Measurements from ENCODE around the gene JUNB. TPM values are rescaled to one million over a fixed set of nuclear protein-coding genes. Genes with fewer than 3 reads are reported as not detected.
A peak's percentile ranks its signal among the peaks of the same experiment; 100 is the strongest.

Gene JUNB
- total and polyA plus RNA-seq, 10 donors, result 57.5 to 363 (median 169) TPM

GRCh38 chr19:12772323-12772722 lies 19.0 kb upstream of the JUNB start:
- TF ChIP-seq POLR2A (IDR thresholded peaks at IDR 0.05), result no peak
- no peak for TF ChIP-seq CTCF (IDR thresholded peaks at IDR 0.05 in 8 of 11, conservative IDR thresholded peaks at IDR 0.05 in 3 of 11)
- TF ChIP-seq POLR2AphosphoS5 (IDR thresholded peaks at IDR 0.05), result no peak

GRCh38 chr19:12773571-12773970 lies 17.7 kb upstream of the JUNB start:
- no peaks in the 10 kb centered on the region for H3K27me3 ChIP-seq (replicated peaks in 1 of 7)
- no peak for DNase-seq
- peaks cover 0 to 11% (median 0%) of the 10 kb centered on the region in 6 donors for H3K36me3 ChIP-seq
- H3K4me3 ChIP-seq, result no peak overlapping the region
- no peak overlapping the region for H3K27ac ChIP-seq
- intact Hi-C loops (cut with DNase I; ENCODE audit: low total_unique reads), result loop anchor here (5.0 kb wide), 1 partner anchor 34 kb away; the partner anchor contains the start of gene RNASEH2A
- no peaks in the 10 kb centered on the region for H3K9me3 ChIP-seq
- no peak for TF ChIP-seq POLR2A (IDR thresholded peaks at IDR 0.05)
- TF ChIP-seq CTCF (IDR thresholded peaks at IDR 0.05 in 8 of 11, conservative IDR thresholded peaks at IDR 0.05 in 3 of 11), result peak in 1 of 11 experiments; percentile 17
- H3K4me1 ChIP-seq, result peaks cover 13 to 35% (median 30%) of the 10 kb centered on the region in 6 donors
- 89 to 94% (median 90%) methylated on average over 2 of the region's 2 CpGs for WGBS, 5 donors

More at GRCh38 chr19:12772323-12772722, 19.0 kb upstream of the JUNB start:
- 84 to 91% (median 85%) methylated on average over 3 to 4 of the region's 4 CpGs for WGBS, 5 donors
- no peaks in the 10 kb centered on the region for H3K27me3 ChIP-seq (replicated peaks in 1 of 7)
- no peak overlapping the region for H3K27ac ChIP-seq
- no peaks in the 10 kb centered on the region for H3K9me3 ChIP-seq
- peaks cover 0 to 16% (median 0%) of the 10 kb centered on the region in 6 donors for H3K36me3 ChIP-seq
- peaks cover 8 to 22% (median 21%) of the 10 kb centered on the region in 6 donors for H3K4me1 ChIP-seq
- intact Hi-C loops (cut with DNase I; ENCODE audit: low total_unique reads), result loop anchor here (5.0 kb wide), 1 partner anchor 35 kb away; the partner anchor contains the start of gene RNASEH2A
- no peak for DNase-seq
- H3K4me3 ChIP-seq, result no peak overlapping the region

- peak within 1 kb of the TSS; percentile 72 to 98 (median 76) for H3K27ac ChIP-seq
- H3K36me3 ChIP-seq, result peaks cover 0 to 5% (median 0%) of the 10 kb centered on the region in 6 donors
- H3K4me1 ChIP-seq, result peaks cover 23 to 48% (median 43%) of the 10 kb centered on the region in 6 donors
- no peak for TF ChIP-seq CTCF (IDR thresholded peaks at IDR 0.05 in 8 of 11, conservative IDR thresholded peaks at IDR 0.05 in 3 of 11)
- TF ChIP-seq POLR2AphosphoS5 (IDR thresholded peaks at IDR 0.05), result no peak
- TF ChIP-seq POLR2A (IDR thresholded peaks at IDR 0.05), result no peak
- H3K9me3 ChIP-seq, result no peaks in the 10 kb centered on the region
- intact Hi-C loops (cut with DNase I; ENCODE audit: low total_unique reads), result loop anchor here (5.0 kb wide), 1 partner anchor 32 kb away; the partner anchor contains the start of gene RNASEH2A
- peak; percentile 93 for DNase-seq
- H3K27me3 ChIP-seq (replicated peaks in 1 of 7), result no peaks in the 10 kb centered on the region
- 23 to 40% (median 24%) methylated on average over 25 to 58 of the region's 58 CpGs for WGBS, 5 donors
- peak within 1 kb of the TSS; percentile 53 to 76 (median 62) for H3K4me3 ChIP-seq
Measured at GRCh38 chr19:12774588-12775555, 16.4 kb upstream of the JUNB start, which contains the start of gene HOOK2. HOOK2 (minus strand) TSS chr19:12775552; CDS start chr19:12775449, 103 bp downstream.
